ENCODE data around the gene ANKRD29. TPM values are rescaled to one million over a fixed set of nuclear protein-coding genes. Genes with fewer than 3 reads are reported as not detected.
"Not testable (repeated sequence)": the region's sequence is repeated elsewhere in the genome, so short reads cannot be mapped to it uniquely, and the experiment has no call there.

ANKRD29 gene
- total RNA-seq, 1 experiment from 2014 or later = 4.3 TPM

- Histone ChIP-seq H2AFZ (no peak overlapping the region), H3K9me3 (ENCODE audit: insufficient read depth, low read depth) (no peaks in the 10 kb centered on the region), H3K9me2 (ENCODE audit: insufficient read depth) (no peaks in the 10 kb centered on the region), H3K4me2 (no peak overlapping the region), H3F3A (ENCODE audit: insufficient read depth, low read depth) (peaks cover 1% of the 10 kb centered on the region; the same call in 1 of the 2 replicates), H3K36me3 (ENCODE audit: low read depth) (no peaks in the 10 kb centered on the region), H4K20me1 (ENCODE audit: insufficient read depth) (no peaks in the 10 kb centered on the region), H3K4me1 (replicated peaks; ENCODE audit: insufficient read depth) (peaks cover 6% of the 10 kb centered on the region), H3K27ac (no peak overlapping the region), H3K4me3 (no peak overlapping the region), H3K27me3 (ENCODE audit: insufficient read depth, low read depth) (no peaks in the 10 kb centered on the region), H3K79me2 (ENCODE audit: low read depth) (no peaks in the 10 kb centered on the region)
- no peak for DNase-seq
- ChIA-PET POLR2A (ENCODE audit: unreplicated experiment) (no interaction called here), CTCF (interaction anchor here (0.6 kb wide), 1 partner anchor 12 kb away, joined by 6 read pairs; no protein-coding TSS in a partner anchor)
- BruUV-seq (replicated peaks) = no TSS peak
- TF ChIP-seq EZH2 (IDR thresholded peaks at IDR 0.05; ENCODE audit: low read depth) = no peak
- TF ChIP-seq, protein P1, sequence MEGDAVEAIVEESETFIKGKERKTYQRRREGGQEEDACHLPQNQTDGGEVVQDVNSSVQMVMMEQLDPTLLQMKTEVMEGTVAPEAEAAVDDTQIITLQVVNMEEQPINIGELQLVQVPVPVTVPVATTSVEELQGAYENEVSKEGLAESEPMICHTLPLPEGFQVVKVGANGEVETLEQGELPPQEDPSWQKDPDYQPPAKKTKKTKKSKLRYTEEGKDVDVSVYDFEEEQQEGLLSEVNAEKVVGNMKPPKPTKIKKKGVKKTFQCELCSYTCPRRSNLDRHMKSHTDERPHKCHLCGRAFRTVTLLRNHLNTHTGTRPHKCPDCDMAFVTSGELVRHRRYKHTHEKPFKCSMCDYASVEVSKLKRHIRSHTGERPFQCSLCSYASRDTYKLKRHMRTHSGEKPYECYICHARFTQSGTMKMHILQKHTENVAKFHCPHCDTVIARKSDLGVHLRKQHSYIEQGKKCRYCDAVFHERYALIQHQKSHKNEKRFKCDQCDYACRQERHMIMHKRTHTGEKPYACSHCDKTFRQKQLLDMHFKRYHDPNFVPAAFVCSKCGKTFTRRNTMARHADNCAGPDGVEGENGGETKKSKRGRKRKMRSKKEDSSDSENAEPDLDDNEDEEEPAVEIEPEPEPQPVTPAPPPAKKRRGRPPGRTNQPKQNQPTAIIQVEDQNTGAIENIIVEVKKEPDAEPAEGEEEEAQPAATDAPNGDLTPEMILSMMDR (conservative IDR thresholded peaks at IDR 0.05) = no peak
- intact Hi-C loops (cut with micrococcal nuclease; ENCODE audit: unreplicated experiment) = no loop called here
These were observed 21.5 kb downstream of the ANKRD29 start for GRCh38 chr18:23641143-23641720.

GRCh38 chr18:23640052-23640451, 22.7 kb downstream of the ANKRD29 start:
- no peak for DNase-seq
- no TSS peak for BruUV-seq (replicated peaks)
- H3K4me1 ChIP-seq (replicated peaks; ENCODE audit: insufficient read depth) = peaks cover 18% of the 10 kb centered on the region
- no peak overlapping the region for H3K4me2 ChIP-seq
- no peak overlapping the region for H2AFZ ChIP-seq
- intact Hi-C loops (cut with micrococcal nuclease; ENCODE audit: unreplicated experiment) = no loop called here
- no peaks in the 10 kb centered on the region for H3K79me2 ChIP-seq (ENCODE audit: low read depth)
- POLR2A ChIA-PET (ENCODE audit: unreplicated experiment) = no interaction called here
- H3K27ac ChIP-seq = no peak overlapping the region
- CTCF ChIA-PET = no interaction called here
- no peaks in the 10 kb centered on the region for H3K9me3 ChIP-seq (ENCODE audit: insufficient read depth, low read depth)
- no peaks in the 10 kb centered on the region for H3K27me3 ChIP-seq (ENCODE audit: insufficient read depth, low read depth)
- no peak overlapping the region for H3K4me3 ChIP-seq
- no peaks in the 10 kb centered on the region for H3K36me3 ChIP-seq (ENCODE audit: low read depth)
- TF ChIP-seq EZH2 (IDR thresholded peaks at IDR 0.05; ENCODE audit: low read depth) = no peak
- TF ChIP-seq, protein P1 (conservative IDR thresholded peaks at IDR 0.05) = no peak
- no peaks in the 10 kb centered on the region for H3K9me2 ChIP-seq (ENCODE audit: insufficient read depth)
- peaks cover 13% of the 10 kb centered on the region for H3F3A ChIP-seq (ENCODE audit: insufficient read depth, low read depth)
- H4K20me1 ChIP-seq (ENCODE audit: insufficient read depth) = no peaks in the 10 kb centered on the region

DNA sequence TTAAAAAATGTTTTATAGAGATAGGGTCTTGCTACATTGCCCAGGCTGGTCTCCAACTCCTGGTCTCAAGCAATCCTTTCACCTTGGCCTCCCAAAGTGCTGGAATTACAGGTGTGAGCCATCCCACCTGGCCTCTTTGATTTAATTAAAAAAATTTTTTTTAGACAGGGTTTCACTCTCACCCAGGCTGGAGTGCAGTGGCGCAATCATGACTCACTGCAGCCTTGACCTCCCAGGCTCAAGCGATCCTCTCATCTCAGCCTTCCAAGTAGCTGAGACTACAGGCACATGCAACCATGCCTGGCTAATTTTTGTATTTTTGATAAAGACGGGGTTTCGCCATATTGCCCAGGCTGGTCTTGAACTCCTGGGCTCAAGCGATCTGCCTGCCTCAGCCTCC, 26.3 kb downstream of the ANKRD29 start:
- BruUV-seq (replicated peaks); DNase-seq; H3K9me3 ChIP-seq (ENCODE audit: insufficient read depth, low read depth); H3K4me3 ChIP-seq; H3K27me3 ChIP-seq (ENCODE audit: insufficient read depth, low read depth); POLR2A ChIA-PET (ENCODE audit: unreplicated experiment); H2AFZ ChIP-seq; H3K9me2 ChIP-seq (ENCODE audit: insufficient read depth); H4K20me1 ChIP-seq (ENCODE audit: insufficient read depth); intact Hi-C loops (cut with micrococcal nuclease; ENCODE audit: unreplicated experiment); H3K79me2 ChIP-seq (ENCODE audit: low read depth); H3K36me3 ChIP-seq (ENCODE audit: low read depth): not testable (repeated sequence)
- H3K27ac ChIP-seq = peak overlapping the region; percentile 96
- H3F3A ChIP-seq (ENCODE audit: insufficient read depth, low read depth) = peaks cover 27% of the 10 kb centered on the region
- CTCF ChIA-PET = interaction anchor here (1.6 kb wide), 1 partner anchor 67 kb away, joined by 4 read pairs; no protein-coding TSS in a partner anchor
- 0 out of 2 replicates have a peak overlapping the region, but pooled peaks have one; percentile 70 for H3K4me2 ChIP-seq
- H3K4me1 ChIP-seq (replicated peaks; ENCODE audit: insufficient read depth) = peaks cover 26% of the 10 kb centered on the region

DNA sequence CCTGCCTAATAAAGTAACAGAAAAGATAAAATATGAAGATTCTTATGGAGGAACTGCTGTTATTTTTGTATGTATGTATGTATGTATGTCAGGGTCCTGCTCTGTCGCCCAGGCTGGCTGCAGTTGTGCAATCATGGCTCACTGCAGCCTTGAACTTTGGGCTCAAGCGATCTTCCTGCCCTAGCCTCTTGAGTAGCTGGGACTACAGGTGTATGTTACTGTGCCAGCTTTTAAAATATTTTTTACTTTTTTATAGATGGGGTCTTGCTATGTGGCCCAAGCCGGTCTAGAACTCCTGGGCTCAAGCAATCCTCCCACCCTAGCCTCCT, 26.7 kb downstream of the ANKRD29 start:
- H3K4me2 ChIP-seq = peak overlapping the region; percentile 70
- intact Hi-C loops (cut with micrococcal nuclease; ENCODE audit: unreplicated experiment) = no loop called here
- no peaks in the 10 kb centered on the region for H3K36me3 ChIP-seq (ENCODE audit: low read depth)
- H3K79me2 ChIP-seq (ENCODE audit: low read depth) = no peaks in the 10 kb centered on the region
- H3K9me2 ChIP-seq (ENCODE audit: insufficient read depth) = no peaks in the 10 kb centered on the region
- no peak overlapping the region for H3K4me3 ChIP-seq
- H3K27me3 ChIP-seq (ENCODE audit: insufficient read depth, low read depth) = no peaks in the 10 kb centered on the region
- no TSS peak for BruUV-seq (replicated peaks)
- no peak for TF ChIP-seq EZH2 (IDR thresholded peaks at IDR 0.05; ENCODE audit: low read depth)
- TF ChIP-seq, protein P1 (conservative IDR thresholded peaks at IDR 0.05) = no peak
- H2AFZ ChIP-seq = no peak overlapping the region
- no peak for DNase-seq
- peaks cover 26% of the 10 kb centered on the region for H3K4me1 ChIP-seq (replicated peaks; ENCODE audit: insufficient read depth)
- ChIA-PET POLR2A (ENCODE audit: unreplicated experiment) (no interaction called here), CTCF (interaction anchor here (1.6 kb wide), 1 partner anchor 67 kb away, joined by 4 read pairs; no protein-coding TSS in a partner anchor)
- peak overlapping the region; percentile 96 for H3K27ac ChIP-seq
- no peaks in the 10 kb centered on the region for H4K20me1 ChIP-seq (ENCODE audit: insufficient read depth)
- H3F3A ChIP-seq (ENCODE audit: insufficient read depth, low read depth) = peaks cover 27% of the 10 kb centered on the region
- H3K9me3 ChIP-seq (ENCODE audit: insufficient read depth, low read depth) = no peaks in the 10 kb centered on the region
